Liver (tissue), 3 donors: ENCODE results near the gene METTL5.

Experiments
- ATF3 ChIP-seq: IDR thresholded peaks from 2 replicates; pipeline ENCODE4 v1.6.1; 2016; ENCODE audit warnings: antibody characterized with exemption
- CTCF ChIP-seq: fragments of 150-350 bp; IDR thresholded peaks from 2 replicates; pipeline ENCODE4 v1.5.1; 2017; ENCODE audit warnings: improper control_type of control experiment, low read depth, low read length; ENCODE audit not compliant: missing input control
- MAX ChIP-seq: IDR thresholded peaks from 2 replicates; pipeline ENCODE4 v1.6.1; 2016; ENCODE audit warnings: antibody characterized with exemption
- donor health status: healthy.
- donor health status: healthy.

- TF ChIP-seq ATF3, result no peak
- TF ChIP-seq CTCF, result no peak
- TF ChIP-seq MAX, result no peak
Measured at GRCh38 chr2:169859423-169859822, 34.7 kb upstream of the METTL5 start.
